ENCODE data around the gene MAP1A.
A peak's percentile ranks its signal among the peaks of the same experiment; 100 is the strongest.

MAP1A gene

DNA sequence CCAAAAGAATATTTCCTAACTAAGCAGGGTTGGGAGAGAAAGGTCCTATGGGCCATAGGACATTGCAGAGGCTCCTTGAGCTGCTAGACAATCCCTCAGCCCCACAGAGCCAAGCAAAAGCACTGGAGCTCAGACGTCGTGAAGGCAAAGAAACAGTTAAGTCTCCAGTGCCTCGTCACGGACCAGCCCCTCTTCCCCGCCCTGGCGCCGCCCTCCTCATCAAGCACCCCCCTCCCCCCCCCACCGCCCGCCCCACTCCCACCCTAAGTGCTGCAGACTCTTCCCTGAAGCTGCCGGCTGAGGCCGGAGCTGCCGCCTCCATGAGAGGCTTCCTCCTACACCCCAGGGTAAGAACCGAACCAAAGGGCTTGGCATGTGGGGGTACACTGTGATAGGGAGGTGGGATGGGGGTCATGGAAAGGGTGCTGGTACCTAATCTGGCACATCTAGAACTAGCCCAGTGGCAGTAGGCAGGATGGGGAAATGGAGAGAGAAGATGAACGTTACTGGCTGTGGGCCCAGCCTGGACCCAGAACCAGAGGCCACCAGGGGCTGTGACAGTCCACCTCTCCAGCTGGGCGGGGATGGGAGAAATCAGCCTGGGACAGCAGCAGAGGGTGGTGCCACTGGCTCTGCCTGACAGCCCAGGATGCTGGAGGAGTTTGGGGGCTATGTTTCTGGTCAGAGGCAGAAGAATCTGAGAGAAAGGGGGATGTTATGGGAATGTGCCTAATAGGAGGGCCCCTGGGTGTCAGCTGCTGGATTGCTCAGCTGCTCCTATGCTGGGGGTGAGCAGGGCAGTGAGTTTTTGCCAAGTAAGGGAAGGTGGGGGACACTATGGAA, at the start of gene MAP1A:
Gene MAP1A (plus strand): TSS at position 255 of the 843 bp plus-strand sequence. CDS start 3,866 bp downstream, outside the sequence.
- Mint-ChIP-seq H3K27ac (no peak within 1 kb of the TSS), H3K27me3 (peaks cover 56% of the 10 kb centered on the region), H3K36me3 (peaks cover 11% of the 10 kb centered on the region), H3K9me3 (no peaks in the 10 kb centered on the region), H3K4me3 (no peak within 1 kb of the TSS), H3K4me1 (peaks cover 60% of the 10 kb centered on the region)
- no peak for DNase-seq
- CTCF ChIA-PET: interaction anchor here (0.6 to 1.7 kb wide), 2 partner anchors 34 to 596 kb away, joined by 3 to 5 read pairs; no protein-coding TSS in a partner anchor

DNA sequence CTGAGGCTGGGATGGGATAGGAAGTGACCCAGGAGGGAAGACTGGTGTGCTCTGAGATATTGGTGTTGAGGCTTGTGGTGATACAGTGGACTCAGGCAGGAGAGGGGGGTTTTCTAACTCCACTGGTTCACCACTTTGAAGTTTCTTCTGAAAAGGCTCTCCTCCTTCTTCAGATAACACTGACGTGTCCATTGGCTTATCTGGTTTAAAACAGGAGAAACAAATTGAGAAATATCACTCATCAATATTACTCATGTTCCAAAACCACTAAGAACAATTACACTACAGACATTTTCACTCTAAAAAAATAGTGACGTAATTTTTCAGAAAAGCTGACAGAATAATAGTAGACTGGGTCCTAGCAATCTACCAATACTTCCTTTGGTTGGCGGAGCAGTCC, 47.5 kb upstream of the MAP1A start:
- Mint-ChIP-seq H3K9me3 (no peaks in the 10 kb centered on the region), H3K36me3 (peaks cover 26% of the 10 kb centered on the region), H3K4me1 (no peaks in the 10 kb centered on the region), H3K27ac (no peak overlapping the region), H3K27me3 (no peaks in the 10 kb centered on the region), H3K4me3 (no peak overlapping the region)
- CTCF ChIA-PET: interaction anchor here (0.6 kb wide), 1 partner anchor 476 kb away, joined by 3 read pairs; no protein-coding TSS in a partner anchor
- DNase-seq: no peak

DNA sequence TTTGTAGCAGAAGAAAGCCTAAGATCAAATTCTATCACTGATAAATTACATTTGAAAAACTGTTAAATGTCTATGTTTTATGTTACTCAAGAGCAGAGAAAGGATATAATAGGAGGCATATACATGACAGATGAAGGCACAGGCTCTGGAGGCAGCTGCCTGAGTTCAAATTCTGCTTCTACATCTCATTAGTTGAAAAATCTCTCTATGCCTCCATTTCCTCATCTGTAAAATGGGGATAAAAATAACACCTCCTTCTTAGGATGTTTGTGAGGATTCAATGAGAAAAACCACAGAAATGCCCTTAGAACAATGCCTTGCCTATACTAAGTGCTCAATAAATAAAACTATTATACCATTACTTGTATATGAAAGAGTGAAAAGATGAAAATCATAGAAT, 45.4 kb upstream of the MAP1A start:
- DNase-seq: no peak
- peaks cover 31% of the 10 kb centered on the region for H3K36me3 Mint-ChIP-seq
- no peak overlapping the region for H3K27ac Mint-ChIP-seq
- H3K4me1 Mint-ChIP-seq: no peaks in the 10 kb centered on the region
- H3K9me3 Mint-ChIP-seq: no peaks in the 10 kb centered on the region
- H3K4me3 Mint-ChIP-seq: no peak overlapping the region
- CTCF ChIA-PET: no interaction called here
- H3K27me3 Mint-ChIP-seq: no peaks in the 10 kb centered on the region

DNA sequence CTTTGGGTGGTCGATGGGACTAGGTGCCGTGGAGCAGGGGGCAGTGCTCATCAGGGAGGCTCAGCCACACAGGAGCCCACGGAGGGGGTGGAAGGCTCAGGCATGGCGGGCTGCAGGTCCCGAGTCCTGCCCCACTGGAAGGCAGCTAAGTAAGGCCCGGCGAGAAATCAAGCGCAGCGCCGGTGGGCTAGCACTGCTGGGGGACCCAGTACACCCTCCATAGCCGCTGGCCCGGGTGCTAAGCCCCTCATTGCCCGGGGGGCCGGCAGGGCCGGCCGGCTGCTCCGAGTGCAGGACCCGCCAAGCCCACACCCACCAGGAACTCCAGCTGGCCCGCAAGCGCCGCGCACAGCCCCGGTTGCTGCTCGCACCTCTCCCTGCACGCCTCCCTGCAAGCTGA, 43.5 kb upstream of the MAP1A start:
- H3K36me3 Mint-ChIP-seq: peaks cover 43% of the 10 kb centered on the region
- no peak overlapping the region for H3K27ac Mint-ChIP-seq
- H3K4me1 Mint-ChIP-seq: no peaks in the 10 kb centered on the region
- H3K27me3 Mint-ChIP-seq: no peaks in the 10 kb centered on the region
- CTCF ChIA-PET: no interaction called here
- DNase-seq: no peak
- no peaks in the 10 kb centered on the region for H3K9me3 Mint-ChIP-seq
- H3K4me3 Mint-ChIP-seq: no peak overlapping the region

DNA sequence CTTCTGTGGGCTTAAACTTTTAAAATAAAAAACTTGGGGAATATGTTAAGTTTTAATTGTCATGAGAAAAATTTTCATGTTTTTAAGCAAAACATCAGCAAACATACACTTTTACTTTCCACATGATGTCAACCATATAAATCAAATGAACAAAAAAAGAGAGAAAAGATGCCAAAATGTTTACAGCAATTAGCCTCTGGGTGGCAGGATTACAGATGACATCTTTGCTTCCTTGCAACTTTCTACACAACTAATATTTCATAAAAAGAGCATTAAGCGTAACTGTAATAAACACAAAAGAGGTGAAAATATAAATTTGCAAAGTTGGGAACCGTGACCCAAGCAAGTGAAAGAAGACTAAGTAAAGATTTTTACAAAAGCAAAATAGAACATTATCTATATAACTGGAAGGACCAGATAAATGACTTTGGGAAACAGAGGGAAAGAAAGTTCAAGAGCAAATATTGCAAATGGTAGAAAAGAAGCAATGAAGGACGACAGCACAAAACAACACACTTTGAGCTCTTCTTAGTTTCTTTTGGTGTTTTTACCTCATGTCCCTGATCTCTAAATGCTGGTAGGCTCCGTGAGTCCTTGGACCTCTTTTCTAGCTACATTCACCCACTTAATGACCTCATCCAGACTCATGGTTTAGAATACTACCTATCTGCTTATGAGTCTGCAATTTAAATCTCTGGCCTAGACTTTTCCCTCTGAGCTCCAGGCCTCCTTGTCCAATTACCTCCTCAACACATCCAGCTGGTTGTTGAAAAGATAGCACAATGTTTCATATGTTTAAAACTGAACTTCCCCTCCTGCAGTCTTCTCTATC, 33.9 kb upstream of the MAP1A start:
- peaks cover 2% of the 10 kb centered on the region for H3K4me1 Mint-ChIP-seq
- CTCF ChIA-PET: interaction anchor here (1.0 to 1.4 kb wide), 4 partner anchors 28 to 42 kb away, joined by 3 to 8 read pairs (median 4); no protein-coding TSS in a partner anchor
- H3K27me3 Mint-ChIP-seq: no peaks in the 10 kb centered on the region
- H3K27ac Mint-ChIP-seq: no peak overlapping the region
- no peak for DNase-seq
- no peaks in the 10 kb centered on the region for H3K9me3 Mint-ChIP-seq
- H3K36me3 Mint-ChIP-seq: peaks cover 16% of the 10 kb centered on the region
- no peak overlapping the region for H3K4me3 Mint-ChIP-seq

DNA sequence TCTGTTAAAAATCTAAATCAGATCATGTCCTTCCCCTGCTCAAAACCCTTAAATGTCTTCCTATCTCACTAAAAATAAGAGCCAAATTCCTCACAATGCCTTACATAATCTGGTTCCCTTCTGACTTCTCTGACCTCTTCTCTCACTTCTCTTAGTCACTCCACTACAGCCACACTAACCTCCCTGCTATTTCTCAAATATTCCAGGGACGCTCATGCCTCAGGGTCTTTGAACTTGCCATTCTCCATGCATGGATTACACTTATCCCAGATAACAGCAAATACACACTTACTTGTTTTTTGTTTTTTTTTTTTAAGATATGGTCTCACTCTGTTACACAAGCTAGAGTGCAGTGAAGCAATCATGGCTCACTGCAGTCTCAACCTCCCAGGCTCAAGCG, 33.0 kb upstream of the MAP1A start:
- H3K27ac Mint-ChIP-seq: no peak overlapping the region
- no peak for DNase-seq
- CTCF ChIA-PET: interaction anchor here (1.0 to 1.4 kb wide), 3 partner anchors 30 to 43 kb away, joined by 3 to 8 read pairs (median 5); no protein-coding TSS in a partner anchor
- no peaks in the 10 kb centered on the region for H3K9me3 Mint-ChIP-seq
- H3K27me3 Mint-ChIP-seq: no peaks in the 10 kb centered on the region
- H3K4me3 Mint-ChIP-seq: no peak overlapping the region
- H3K4me1 Mint-ChIP-seq: peaks cover 8% of the 10 kb centered on the region
- peaks cover 13% of the 10 kb centered on the region for H3K36me3 Mint-ChIP-seq

DNA sequence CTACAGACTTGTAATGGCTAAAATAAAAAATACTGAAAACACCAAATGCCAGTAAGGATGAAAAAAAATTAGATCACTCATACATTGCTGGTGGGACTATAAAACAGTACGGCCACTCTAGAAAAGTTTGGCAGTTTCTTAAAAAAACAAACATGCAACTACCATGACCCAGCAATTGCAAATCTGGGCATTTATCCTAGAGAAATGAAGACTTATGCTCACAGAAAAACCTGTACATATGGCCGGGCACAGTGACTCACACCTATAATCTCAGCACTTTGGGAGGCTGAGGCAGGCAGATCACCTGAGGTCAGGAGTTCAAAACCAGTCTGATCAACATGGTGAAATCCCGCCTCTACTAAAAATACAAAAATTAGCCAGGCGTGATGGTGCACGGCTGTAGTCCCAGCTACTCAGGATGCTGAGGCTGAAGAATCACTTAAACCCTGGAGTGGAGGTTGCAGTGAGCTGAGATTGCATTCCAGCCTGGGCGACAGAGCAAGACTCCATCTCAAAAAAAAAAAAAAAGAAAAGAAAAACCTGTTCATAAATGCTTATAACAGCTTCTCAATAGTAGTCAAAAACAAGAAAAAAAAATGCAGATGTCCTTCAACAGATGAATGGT, 30.0 kb upstream of the MAP1A start:
- Mint-ChIP-seq H3K36me3 (peaks cover 19% of the 10 kb centered on the region), H3K27me3 (no peaks in the 10 kb centered on the region), H3K27ac (no peak overlapping the region), H3K4me1 (peaks cover 21% of the 10 kb centered on the region), H3K4me3 (no peak overlapping the region), H3K9me3 (no peaks in the 10 kb centered on the region)
- CTCF ChIA-PET: no interaction called here
- DNase-seq: no peak

DNA sequence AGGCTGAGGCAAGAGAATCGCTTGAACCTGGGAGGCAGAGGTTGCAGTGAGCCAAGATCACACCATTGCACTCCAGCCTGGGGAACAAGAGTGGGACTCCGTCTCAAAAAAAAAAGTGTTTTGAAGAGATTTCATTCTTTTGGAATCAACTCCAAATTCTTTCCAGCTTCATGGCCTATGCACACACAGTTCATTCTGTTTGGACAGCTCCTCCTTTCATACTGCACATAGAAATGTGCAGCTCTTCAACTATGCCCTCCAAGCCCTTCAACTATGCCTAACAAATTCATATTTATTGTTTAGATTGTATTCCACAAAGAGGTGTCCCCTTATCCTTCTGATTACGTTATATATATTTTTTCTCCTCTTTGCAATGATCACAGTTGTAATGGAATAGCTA, 28.6 kb upstream of the MAP1A start:
- H3K9me3 Mint-ChIP-seq: no peaks in the 10 kb centered on the region
- H3K27ac Mint-ChIP-seq: no peak overlapping the region
- CTCF ChIA-PET: interaction anchor here (1.1 to 1.6 kb wide), 2 partner anchors 22 to 25 kb away, joined by 4 to 5 read pairs; no protein-coding TSS in a partner anchor
- no peak overlapping the region for H3K4me3 Mint-ChIP-seq
- peaks cover 31% of the 10 kb centered on the region for H3K4me1 Mint-ChIP-seq
- peaks cover 22% of the 10 kb centered on the region for H3K36me3 Mint-ChIP-seq
- DNase-seq: no peak
- no peaks in the 10 kb centered on the region for H3K27me3 Mint-ChIP-seq

DNA sequence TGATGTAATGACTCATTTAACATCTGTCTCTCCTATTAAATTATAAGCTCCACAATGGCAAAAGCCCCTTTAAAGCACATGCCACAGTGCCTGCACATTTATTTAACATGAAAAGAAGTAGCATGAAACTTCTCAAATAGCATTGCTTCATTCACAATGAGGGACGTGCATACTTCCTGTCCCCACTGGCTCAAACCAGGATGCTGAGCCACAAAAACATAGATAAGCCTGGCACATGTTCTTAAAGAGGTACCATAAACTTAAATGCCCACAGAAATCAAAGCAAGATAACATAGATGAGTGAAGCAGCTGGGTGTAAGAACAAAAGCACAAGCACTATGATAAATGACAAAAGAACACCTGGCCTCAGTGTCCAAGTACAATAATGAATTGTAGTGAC, 28.2 kb upstream of the MAP1A start:
- Mint-ChIP-seq H3K27ac (no peak overlapping the region), H3K4me3 (no peak overlapping the region), H3K9me3 (no peaks in the 10 kb centered on the region), H3K36me3 (peaks cover 21% of the 10 kb centered on the region), H3K4me1 (peaks cover 33% of the 10 kb centered on the region), H3K27me3 (no peaks in the 10 kb centered on the region)
- CTCF ChIA-PET: interaction anchor here (1.1 to 1.6 kb wide), 2 partner anchors 22 to 25 kb away, joined by 4 to 5 read pairs; no protein-coding TSS in a partner anchor
- DNase-seq: peak; percentile 36

DNA sequence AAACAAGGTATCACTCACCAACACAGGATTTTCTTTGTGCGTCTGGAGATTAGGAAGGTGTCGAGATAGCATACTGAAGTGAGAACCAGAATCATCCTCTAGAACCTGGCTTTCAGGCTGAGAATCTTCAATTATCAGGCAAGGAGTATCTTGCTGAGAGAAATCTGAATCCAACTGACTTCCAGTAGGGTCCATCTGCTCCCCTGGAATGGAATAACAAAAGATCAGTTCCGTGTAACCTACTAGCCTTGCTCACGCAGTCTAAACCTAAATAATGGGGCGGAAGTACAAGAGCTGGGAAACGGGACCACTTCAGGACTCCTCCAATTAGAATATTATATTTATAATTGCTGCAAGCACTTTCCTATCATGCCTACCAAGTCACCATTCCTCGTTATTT, 25.1 kb upstream of the MAP1A start:
- DNase-seq: no peak
- Mint-ChIP-seq H3K4me3 (peak overlapping the region; percentile 94), H3K27me3 (no peaks in the 10 kb centered on the region), H3K27ac (peak overlapping the region; percentile 88), H3K9me3 (no peaks in the 10 kb centered on the region), H3K36me3 (peaks cover 21% of the 10 kb centered on the region), H3K4me1 (peaks cover 33% of the 10 kb centered on the region)
- CTCF ChIA-PET: no interaction called here

DNA sequence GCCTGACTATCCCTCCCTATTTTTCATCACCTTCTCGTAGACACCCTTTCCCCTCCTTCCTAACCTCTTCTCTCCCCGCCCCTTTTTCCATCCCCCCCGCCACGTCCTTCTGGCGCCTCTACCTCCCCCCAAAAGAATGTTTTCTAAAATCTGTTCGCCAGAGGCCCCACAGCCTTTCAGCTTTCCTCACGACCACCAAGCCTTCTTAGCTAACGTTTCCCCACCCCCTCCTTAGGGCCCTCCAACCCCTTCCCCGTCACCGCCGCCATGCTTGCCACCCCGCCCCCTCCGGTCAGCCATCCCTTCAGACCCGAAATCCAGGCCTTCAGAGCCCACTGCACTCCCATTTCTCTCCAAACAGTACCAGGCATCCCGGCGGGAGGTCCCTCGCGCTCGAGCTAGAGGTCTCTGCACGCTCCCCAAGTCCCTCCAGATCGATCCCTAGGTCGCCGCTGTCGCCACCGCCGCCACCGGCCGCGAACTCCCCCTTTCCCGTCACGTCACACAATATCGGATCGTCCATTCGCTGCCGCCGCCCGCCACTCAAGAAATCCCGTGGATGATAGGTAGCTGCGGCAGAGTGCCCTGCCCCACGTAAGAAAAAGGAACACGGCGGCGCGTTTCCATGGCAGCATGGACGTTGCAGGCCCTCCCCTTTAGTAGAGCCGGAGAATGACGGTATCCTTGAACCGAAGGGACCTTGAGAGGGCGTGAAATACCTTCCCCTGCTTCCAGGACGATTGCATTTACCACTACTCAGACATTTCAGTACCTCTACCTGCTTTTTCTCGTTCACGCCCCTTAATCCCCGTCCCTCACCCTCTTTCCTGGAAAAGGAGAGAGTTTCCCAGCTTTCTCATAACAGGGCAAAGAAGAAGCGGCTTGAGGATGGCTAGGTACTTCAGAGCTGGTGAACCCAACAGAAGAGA, 24.5 kb upstream of the MAP1A start, which contains the start of gene TP53BP1:
Gene TP53BP1 (minus strand): TSS at position 484 of the 929 bp plus-strand sequence. CDS start 113 bp downstream, at position 371.
- H3K27me3 Mint-ChIP-seq: no peaks in the 10 kb centered on the region
- H3K4me1 Mint-ChIP-seq: peaks cover 33% of the 10 kb centered on the region
- CTCF ChIA-PET: interaction anchor here (0.7 to 1.9 kb wide), 2 partner anchors 18 to 37 kb away, joined by 4 to 7 read pairs; no protein-coding TSS in a partner anchor
- peak within 1 kb of the TSS; percentile 94 for H3K4me3 Mint-ChIP-seq
- peak; percentile 97 for DNase-seq
- peak within 1 kb of the TSS; percentile 88 for H3K27ac Mint-ChIP-seq
- H3K36me3 Mint-ChIP-seq: peaks cover 21% of the 10 kb centered on the region
- H3K9me3 Mint-ChIP-seq: no peaks in the 10 kb centered on the region

DNA sequence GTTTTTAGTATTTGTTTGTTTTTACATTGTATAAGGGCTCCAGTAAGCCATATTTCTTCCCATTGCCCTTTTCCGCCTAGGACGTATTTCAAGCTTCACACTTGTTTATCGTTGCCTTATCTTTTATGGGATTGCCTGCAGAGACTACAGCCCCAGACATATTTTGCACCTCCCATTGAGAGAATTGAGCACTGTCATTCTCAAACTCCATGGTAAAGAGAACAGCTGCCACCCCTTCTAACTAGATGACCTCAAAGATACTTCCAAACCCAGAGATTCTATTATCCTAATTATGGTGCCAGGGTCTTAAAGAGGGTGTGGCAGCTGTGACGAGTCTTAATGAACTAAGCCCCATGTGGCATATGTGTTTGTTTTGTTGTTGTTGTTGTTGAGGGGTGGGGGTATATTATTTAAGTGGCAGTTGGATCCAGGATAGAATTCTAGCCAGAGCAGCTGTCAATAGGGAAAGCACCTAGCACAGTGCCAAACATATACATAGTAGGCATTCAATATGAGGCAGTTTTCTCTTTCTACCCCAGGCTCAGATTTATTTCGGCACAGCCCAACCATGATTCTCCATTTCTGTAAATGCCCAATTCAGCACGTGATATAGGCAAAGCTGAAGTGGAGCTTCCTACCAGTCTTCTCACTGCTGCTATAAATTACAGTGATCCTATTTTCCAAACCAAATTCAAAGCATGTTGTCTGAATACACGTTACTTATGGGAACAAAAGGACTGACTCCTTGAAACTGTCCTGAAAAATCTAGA, 23.5 kb upstream of the MAP1A start:
- peak overlapping the region; percentile 94 for H3K4me3 Mint-ChIP-seq
- CTCF ChIA-PET: interaction anchor here (1.9 kb wide), 1 partner anchor 17 kb away, joined by 7 read pairs; no protein-coding TSS in a partner anchor
- peak overlapping the region; percentile 88 for H3K27ac Mint-ChIP-seq
- peaks cover 30% of the 10 kb centered on the region for H3K4me1 Mint-ChIP-seq
- H3K27me3 Mint-ChIP-seq: no peaks in the 10 kb centered on the region
- no peak for DNase-seq
- no peaks in the 10 kb centered on the region for H3K9me3 Mint-ChIP-seq
- peaks cover 20% of the 10 kb centered on the region for H3K36me3 Mint-ChIP-seq
